DND-41 (cell line): ENCODE data around the gene RAI1.

Source experiments
- ATAC-seq: fragments of 200-7000 bp; cut with Tn5 transposase; 3 replicates; pipeline ENCODE4 v1.9.1; 2021; ENCODE audit warnings: low read depth; ENCODE audit not compliant: insufficient read depth
- DNase-seq: peaks from one replicate; pipeline ENCODE4 v3.0.0-alpha.2; 2020
- H2AFZ ChIP-seq: 2 replicates; pipeline ENCODE4 v1.6.0; 2012; ENCODE audit warnings: low read depth, low read length
- H3K27ac ChIP-seq: 2 replicates; pipeline ENCODE4 v1.5.1; 2012; ENCODE audit warnings: low read length, inconsistent platforms
- H3K27me3 ChIP-seq: fragments of 200-600 bp; sonication (generic); 2 replicates; pipeline ENCODE4 v1.6.0; 2012; ENCODE audit warnings: low read length, mild to moderate bottlenecking, inconsistent platforms; ENCODE audit not compliant: insufficient read depth, poor library complexity
- H3K36me3 ChIP-seq: 2 replicates; pipeline ENCODE4 v1.5.1; 2012; ENCODE audit warnings: low read length, inconsistent platforms; ENCODE audit not compliant: insufficient read depth
- H3K4me1 ChIP-seq: 2 replicates; pipeline ENCODE4 v1.5.1; 2012; ENCODE audit warnings: mild to moderate bottlenecking, low read length; ENCODE audit not compliant: insufficient read depth
- H3K4me2 ChIP-seq: 2 replicates; pipeline ENCODE4 v1.6.0; 2012; ENCODE audit warnings: mild to moderate bottlenecking, moderate library complexity, low read length, inconsistent platforms; ENCODE audit not compliant: insufficient read depth
- H3K4me3 ChIP-seq, 2 experiments: fragments of 200-600 bp in 1 of 2; shearing (Covaris generic) in 1 of 2; 2 replicates each; pipeline ENCODE4 v1.5.1; 2012 to 2016; ENCODE audit warnings: inconsistent platforms in 2 of 2, low read length in 2 of 2, mild to moderate bottlenecking in 2 of 2, low read depth in 1 of 2, moderate library complexity in 1 of 2
- H3K79me2 ChIP-seq: 2 replicates; pipeline ENCODE4 v1.6.0; 2012; ENCODE audit warnings: low read length, inconsistent platforms; ENCODE audit not compliant: insufficient read depth
- H3K9ac ChIP-seq: 2 replicates; pipeline ENCODE4 v1.6.0; 2012; ENCODE audit warnings: low read depth, mild to moderate bottlenecking, inconsistent platforms, low read length, moderate library complexity
- H3K9me3 ChIP-seq: 2 replicates; pipeline ENCODE4 v1.5.1; 2012; ENCODE audit warnings: low read length, moderate library complexity, mild to moderate bottlenecking, inconsistent platforms; ENCODE audit not compliant: insufficient read depth, severe bottlenecking
- H4K20me1 ChIP-seq: 2 replicates; pipeline ENCODE4 v1.6.0; 2012; ENCODE audit warnings: low read length; ENCODE audit not compliant: insufficient read depth
- EZH2 ChIP-seq: IDR thresholded peaks from 3 replicates; pipeline ENCODE4 v1.6.1; 2012; ENCODE audit warnings: borderline replicate concordance, low read depth, mild to moderate bottlenecking, moderate library complexity, low read length, inconsistent platforms; ENCODE audit not compliant: severe bottlenecking
- TF ChIP-seq, protein P1 (sequence below): IDR thresholded peaks from 2 replicates; pipeline ENCODE4 v1.5.1; 2012; ENCODE audit warnings: borderline replicate concordance, low read length, moderate library complexity, mild to moderate bottlenecking; ENCODE audit not compliant: poor library complexity, severe bottlenecking; ENCODE audit errors: extremely low read depth

RAI1 gene

GRCh38 chr17:17795296-17795695 lies 114.0 kb downstream of the RAI1 start:
- Histone ChIP-seq H4K20me1 (peaks cover 84% of the 10 kb centered on the region), H3K9ac (no peak overlapping the region), H3K4me3 (no peak overlapping the region), H3K4me1 (no peaks in the 10 kb centered on the region), H3K27ac (no peak overlapping the region), H3K27me3 (no peaks in the 10 kb centered on the region), H3K4me2 (no peak overlapping the region), H3K9me3 (no peaks in the 10 kb centered on the region), H3K79me2 (peaks cover 34% of the 10 kb centered on the region), H3K36me3 (peaks cover 77% of the 10 kb centered on the region), H2AFZ (no peak overlapping the region)
- no peak for ATAC-seq
- DNase-seq, result no peak
- no peak for TF ChIP-seq EZH2
- TF ChIP-seq, protein P1, sequence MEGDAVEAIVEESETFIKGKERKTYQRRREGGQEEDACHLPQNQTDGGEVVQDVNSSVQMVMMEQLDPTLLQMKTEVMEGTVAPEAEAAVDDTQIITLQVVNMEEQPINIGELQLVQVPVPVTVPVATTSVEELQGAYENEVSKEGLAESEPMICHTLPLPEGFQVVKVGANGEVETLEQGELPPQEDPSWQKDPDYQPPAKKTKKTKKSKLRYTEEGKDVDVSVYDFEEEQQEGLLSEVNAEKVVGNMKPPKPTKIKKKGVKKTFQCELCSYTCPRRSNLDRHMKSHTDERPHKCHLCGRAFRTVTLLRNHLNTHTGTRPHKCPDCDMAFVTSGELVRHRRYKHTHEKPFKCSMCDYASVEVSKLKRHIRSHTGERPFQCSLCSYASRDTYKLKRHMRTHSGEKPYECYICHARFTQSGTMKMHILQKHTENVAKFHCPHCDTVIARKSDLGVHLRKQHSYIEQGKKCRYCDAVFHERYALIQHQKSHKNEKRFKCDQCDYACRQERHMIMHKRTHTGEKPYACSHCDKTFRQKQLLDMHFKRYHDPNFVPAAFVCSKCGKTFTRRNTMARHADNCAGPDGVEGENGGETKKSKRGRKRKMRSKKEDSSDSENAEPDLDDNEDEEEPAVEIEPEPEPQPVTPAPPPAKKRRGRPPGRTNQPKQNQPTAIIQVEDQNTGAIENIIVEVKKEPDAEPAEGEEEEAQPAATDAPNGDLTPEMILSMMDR, result no peak

DNA sequence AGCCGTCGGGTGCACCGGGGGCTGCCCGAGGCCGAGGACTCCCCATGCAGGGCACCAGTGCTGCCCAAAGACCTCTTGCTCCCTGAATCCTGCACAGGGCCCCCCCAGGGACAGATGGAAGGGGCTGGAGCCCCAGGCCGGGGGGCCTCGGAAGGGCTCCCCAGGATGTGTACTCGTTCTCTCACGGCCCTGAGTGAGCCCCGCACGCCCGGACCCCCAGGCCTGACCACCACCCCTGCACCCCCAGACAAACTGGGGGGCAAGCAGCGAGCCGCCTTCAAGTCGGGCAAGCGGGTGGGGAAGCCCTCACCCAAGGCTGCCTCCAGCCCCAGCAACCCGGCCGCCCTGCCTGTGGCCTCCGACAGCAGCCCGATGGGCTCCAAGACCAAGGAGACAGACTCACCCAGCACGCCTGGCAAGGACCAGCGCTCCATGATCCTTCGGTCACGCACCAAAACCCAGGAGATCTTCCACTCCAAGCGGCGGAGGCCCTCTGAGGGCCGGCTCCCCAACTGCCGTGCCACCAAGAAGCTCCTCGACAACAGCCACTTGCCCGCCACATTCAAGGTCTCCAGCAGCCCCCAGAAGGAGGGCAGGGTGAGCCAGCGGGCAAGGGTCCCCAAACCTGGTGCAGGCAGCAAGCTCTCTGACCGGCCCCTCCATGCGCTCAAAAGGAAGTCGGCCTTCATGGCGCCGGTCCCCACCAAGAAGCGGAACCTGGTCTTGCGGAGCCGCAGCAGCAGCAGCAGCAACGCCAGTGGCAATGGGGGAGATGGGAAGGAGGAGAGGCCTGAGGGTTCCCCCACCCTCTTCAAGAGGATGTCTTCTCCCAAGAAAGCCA lies 114.9 kb downstream of the RAI1 start:
- Histone ChIP-seq H3K79me2 (peaks cover 28% of the 10 kb centered on the region), H3K27me3 (no peaks in the 10 kb centered on the region), H3K4me3 (no peak overlapping the region), H2AFZ (no peak overlapping the region), H3K27ac (no peak overlapping the region), H4K20me1 (peaks cover 83% of the 10 kb centered on the region), H3K9ac (no peak overlapping the region), H3K4me1 (no peaks in the 10 kb centered on the region), H3K4me2 (no peak overlapping the region), H3K9me3 (no peaks in the 10 kb centered on the region), H3K36me3 (peaks cover 86% of the 10 kb centered on the region)
- DNase-seq (no peak), ATAC-seq (no peak)
- TF ChIP-seq, protein P1, result no peak
- TF ChIP-seq EZH2, result no peak

DNA sequence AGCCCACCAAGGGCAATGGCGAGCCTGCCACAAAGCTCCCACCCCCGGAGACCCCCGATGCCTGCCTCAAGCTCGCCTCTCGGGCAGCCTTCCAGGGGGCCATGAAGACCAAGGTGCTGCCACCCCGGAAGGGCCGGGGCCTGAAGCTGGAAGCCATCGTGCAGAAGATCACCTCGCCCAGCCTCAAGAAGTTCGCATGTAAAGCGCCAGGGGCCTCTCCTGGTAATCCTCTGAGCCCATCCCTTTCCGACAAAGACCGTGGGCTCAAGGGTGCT lies 115.5 kb downstream of the RAI1 start:
- Histone ChIP-seq H3K4me2 (no peak overlapping the region), H3K4me3 (no peak overlapping the region), H3K9ac (no peak overlapping the region), H3K79me2 (peaks cover 22% of the 10 kb centered on the region), H3K36me3 (peaks cover 91% of the 10 kb centered on the region), H3K27me3 (no peaks in the 10 kb centered on the region), H3K9me3 (no peaks in the 10 kb centered on the region), H3K4me1 (no peaks in the 10 kb centered on the region), H2AFZ (no peak overlapping the region), H3K27ac (no peak overlapping the region), H4K20me1 (peaks cover 83% of the 10 kb centered on the region)
- no peak for TF ChIP-seq EZH2
- TF ChIP-seq, protein P1, result no peak
- DNase-seq (no peak), ATAC-seq (no peak)
